ENCODE data around the gene DENND1C. TPM values are rescaled to one million over a fixed set of nuclear protein-coding genes. Genes with fewer than 3 reads are reported as not detected.
"Not testable (repeated sequence)": the region's sequence is repeated elsewhere in the genome, so short reads cannot be mapped to it uniquely, and the experiment has no call there.

Gene DENND1C
- total RNA-seq, 2 donors from 2014 or later: 2.7 to 3.9 TPM

DNA sequence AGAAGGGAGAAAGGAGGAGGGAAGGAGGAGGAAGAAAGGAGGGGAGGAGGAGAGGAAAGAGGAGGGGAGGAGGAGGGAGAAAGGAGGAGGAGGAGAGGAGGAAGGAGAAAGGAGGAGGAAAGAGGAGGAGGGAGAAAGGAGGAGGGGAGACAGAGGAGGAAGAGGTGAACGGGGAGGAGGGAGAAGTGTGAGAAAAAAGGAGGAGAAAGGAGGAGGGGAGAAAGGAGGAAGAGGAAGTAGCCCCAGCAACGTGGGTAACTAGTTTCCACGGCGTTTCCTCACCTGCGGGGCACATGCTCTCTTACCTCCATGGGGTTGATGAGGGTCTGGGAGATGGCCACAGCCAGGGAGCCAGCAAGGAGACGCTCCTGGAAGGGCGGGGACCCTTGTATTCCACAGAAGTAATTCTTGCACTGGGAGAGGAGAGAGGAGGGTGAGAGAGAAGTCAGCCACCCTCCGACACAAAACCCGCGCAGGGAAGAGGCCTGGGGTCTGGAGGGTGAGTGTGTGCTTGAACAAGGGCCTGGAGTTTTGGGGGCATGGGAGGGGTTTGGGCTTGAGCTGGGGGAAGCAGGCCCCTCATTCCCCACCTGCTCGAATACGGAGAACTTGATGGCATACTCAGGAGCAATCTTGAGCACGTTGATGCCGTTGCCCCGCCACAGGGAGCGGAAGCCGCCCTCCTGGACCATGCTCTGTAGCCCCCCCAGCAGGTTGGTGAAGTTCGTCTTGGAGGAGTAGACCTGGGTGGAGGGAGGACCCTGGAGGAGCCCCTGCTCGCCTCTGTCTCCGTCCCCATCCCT is 52.0 kb downstream of the DENND1C start:
- ATAC-seq (ENCODE audit: insufficient number of reproducible peaks, low FRiP score, low read depth): no peak
- TF ChIP-seq, protein P1, sequence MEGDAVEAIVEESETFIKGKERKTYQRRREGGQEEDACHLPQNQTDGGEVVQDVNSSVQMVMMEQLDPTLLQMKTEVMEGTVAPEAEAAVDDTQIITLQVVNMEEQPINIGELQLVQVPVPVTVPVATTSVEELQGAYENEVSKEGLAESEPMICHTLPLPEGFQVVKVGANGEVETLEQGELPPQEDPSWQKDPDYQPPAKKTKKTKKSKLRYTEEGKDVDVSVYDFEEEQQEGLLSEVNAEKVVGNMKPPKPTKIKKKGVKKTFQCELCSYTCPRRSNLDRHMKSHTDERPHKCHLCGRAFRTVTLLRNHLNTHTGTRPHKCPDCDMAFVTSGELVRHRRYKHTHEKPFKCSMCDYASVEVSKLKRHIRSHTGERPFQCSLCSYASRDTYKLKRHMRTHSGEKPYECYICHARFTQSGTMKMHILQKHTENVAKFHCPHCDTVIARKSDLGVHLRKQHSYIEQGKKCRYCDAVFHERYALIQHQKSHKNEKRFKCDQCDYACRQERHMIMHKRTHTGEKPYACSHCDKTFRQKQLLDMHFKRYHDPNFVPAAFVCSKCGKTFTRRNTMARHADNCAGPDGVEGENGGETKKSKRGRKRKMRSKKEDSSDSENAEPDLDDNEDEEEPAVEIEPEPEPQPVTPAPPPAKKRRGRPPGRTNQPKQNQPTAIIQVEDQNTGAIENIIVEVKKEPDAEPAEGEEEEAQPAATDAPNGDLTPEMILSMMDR (IDR thresholded peaks at IDR 0.05): no peak
- Histone ChIP-seq H3K4me3 (no peak overlapping the region), H3K9me3 (no peaks in the 10 kb centered on the region), H3K4me1 (ENCODE audit: control insufficient read depth in 1 of 2, low read depth in 2 of 2) (no peaks in the 10 kb centered on the region), H3K36me3 (no peaks in the 10 kb centered on the region), H3K27me3 (replicated peaks; ENCODE audit: insufficient read depth) (no peaks in the 10 kb centered on the region), H3K27ac (no peak overlapping the region)
- no peak for DNase-seq (ENCODE audit: low spot score)

DNA sequence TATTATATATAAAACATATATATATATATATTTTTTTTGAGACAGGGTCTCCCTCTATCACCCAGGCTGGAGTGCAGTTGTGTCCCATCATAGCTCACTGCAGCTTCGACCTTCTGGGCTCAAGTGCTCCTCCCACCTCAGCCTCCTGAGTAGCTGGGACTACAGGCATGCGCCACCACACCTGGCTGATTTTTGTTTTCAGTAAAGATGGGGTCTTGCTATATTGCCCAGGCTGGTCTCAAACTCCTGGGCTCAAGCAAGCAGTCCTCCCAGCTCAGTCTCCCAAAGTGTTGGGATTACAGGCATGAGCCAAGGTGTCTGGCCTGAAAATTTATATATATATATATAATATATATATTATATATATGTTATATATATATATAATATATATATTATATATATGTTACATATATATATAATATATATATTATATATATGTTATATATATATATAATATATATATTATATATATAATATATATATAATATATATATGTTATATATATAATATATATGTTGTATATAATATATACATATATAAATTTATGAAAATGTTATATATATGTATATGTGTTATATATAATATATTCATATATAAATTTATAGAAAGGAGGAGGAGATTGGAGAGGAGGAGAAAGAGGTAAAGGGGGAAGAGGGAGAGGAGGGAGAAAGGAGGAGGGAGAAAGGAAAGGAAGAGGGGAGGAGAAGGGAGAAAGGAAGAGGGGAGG is 52.7 kb downstream of the DENND1C start:
- not testable (repeated sequence) for H3K27me3 ChIP-seq (replicated peaks; ENCODE audit: insufficient read depth); H3K4me3 ChIP-seq; DNase-seq (ENCODE audit: low spot score); H3K4me1 ChIP-seq (ENCODE audit: control insufficient read depth in 1 of 2, low read depth in 2 of 2); ATAC-seq (ENCODE audit: insufficient number of reproducible peaks, low FRiP score, low read depth); H3K36me3 ChIP-seq; H3K9me3 ChIP-seq; H3K27ac ChIP-seq

- no peaks in the 10 kb centered on the region for H3K27me3 ChIP-seq (replicated peaks; ENCODE audit: insufficient read depth)
- H3K27ac ChIP-seq: no peak overlapping the region
- no peak overlapping the region for H3K4me3 ChIP-seq
- DNase-seq (ENCODE audit: low spot score) (no peak), ATAC-seq (ENCODE audit: insufficient number of reproducible peaks, low FRiP score, low read depth) (no peak)
- peaks cover 10 to 18% of the 10 kb centered on the region in 2 donors for H3K4me1 ChIP-seq (ENCODE audit: control insufficient read depth in 1 of 2, low read depth in 2 of 2)
- TF ChIP-seq, protein P1 (IDR thresholded peaks at IDR 0.05): no peak
- H3K9me3 ChIP-seq: no peaks in the 10 kb centered on the region
- H3K36me3 ChIP-seq: no peaks in the 10 kb centered on the region
These were observed 54.5 kb downstream of the DENND1C start for GRCh38 chr19:6427131-6427530.

DNA sequence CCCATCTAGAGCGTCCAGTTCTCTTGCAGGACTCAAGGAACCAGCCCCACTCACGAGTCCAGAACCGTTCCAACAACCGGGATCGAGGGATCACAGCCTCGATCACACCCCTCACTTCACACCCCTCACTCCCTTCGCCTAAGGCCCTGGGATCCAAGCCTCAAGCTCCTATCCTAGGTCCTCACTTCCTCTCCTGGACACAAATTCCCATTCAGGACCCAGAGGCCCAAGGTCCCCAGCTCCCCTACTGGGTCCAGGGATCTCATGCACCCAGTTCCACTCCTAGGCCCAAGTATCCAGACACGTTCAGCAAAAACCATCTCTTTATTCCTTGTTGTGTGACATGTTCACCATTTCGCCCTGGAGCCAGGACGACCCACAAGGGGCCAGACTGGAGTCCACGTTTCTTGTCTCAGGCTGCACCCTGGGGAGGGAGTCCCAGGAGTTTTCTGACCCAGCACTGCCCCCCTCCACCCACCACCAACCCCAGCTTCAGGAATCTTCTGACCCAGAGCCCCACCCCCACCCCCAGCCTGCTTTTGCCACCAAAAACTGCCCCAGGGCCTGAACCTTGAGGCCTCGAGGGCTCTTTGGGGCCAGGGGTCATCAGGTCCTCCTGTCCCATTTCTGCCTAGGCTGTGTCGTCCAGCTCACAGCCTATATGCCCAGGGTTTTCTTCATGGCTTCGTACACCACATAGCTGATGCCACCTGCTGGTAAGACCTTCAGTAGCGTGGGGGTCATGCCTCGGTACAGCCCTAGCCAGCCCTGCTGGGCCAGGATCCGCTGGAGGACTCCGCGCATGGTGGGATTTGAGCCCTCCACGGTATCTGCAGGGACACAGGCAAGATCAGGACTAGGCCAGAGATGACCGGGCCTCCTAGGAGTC is 55.6 kb downstream of the DENND1C start:
- peak overlapping the region; percentile 64 to 68 for H3K27ac ChIP-seq
- no peaks in the 10 kb centered on the region for H3K9me3 ChIP-seq
- DNase-seq (ENCODE audit: low spot score): no peak
- no peak for ATAC-seq (ENCODE audit: insufficient number of reproducible peaks, low FRiP score, low read depth)
- peaks cover 11 to 26% of the 10 kb centered on the region in 2 donors for H3K4me1 ChIP-seq (ENCODE audit: control insufficient read depth in 1 of 2, low read depth in 2 of 2)
- TF ChIP-seq, protein P1 (IDR thresholded peaks at IDR 0.05): no peak
- peak overlapping the region; percentile 47 for H3K4me3 ChIP-seq
- H3K36me3 ChIP-seq: peaks cover 3% of the 10 kb centered on the region
- H3K27me3 ChIP-seq (replicated peaks; ENCODE audit: insufficient read depth): no peaks in the 10 kb centered on the region

GRCh38 chr19:6424939-6425731 is 56.5 kb downstream of the DENND1C start:
- TF ChIP-seq, protein P1 (IDR thresholded peaks at IDR 0.05): no peak
- H3K4me3 ChIP-seq: peak overlapping the region; percentile 47
- peak; percentile 97 for ATAC-seq (ENCODE audit: insufficient number of reproducible peaks, low FRiP score, low read depth)
- peaks cover 11 to 26% of the 10 kb centered on the region in 2 donors for H3K4me1 ChIP-seq (ENCODE audit: control insufficient read depth in 1 of 2, low read depth in 2 of 2)
- peaks cover 11% of the 10 kb centered on the region for H3K36me3 ChIP-seq
- peak; percentile 100 for DNase-seq (ENCODE audit: low spot score)
- no peaks in the 10 kb centered on the region for H3K27me3 ChIP-seq (replicated peaks; ENCODE audit: insufficient read depth)
- peak overlapping the region; percentile 64 to 68 for H3K27ac ChIP-seq
- no peaks in the 10 kb centered on the region for H3K9me3 ChIP-seq

Measured in thoracic aorta (tissue), 2 donors.